Natural killer cell treated with Interleukin-12 subunit alpha and Interleukin-12 subunit beta and Interleukin-15 and Interleukin-18, amount 100 ng/mL, for 72 hours (primary cell): ENCODE data around the gene DOCK3. TPM values are rescaled to one million over a fixed set of nuclear protein-coding genes. Genes with fewer than 3 reads are reported as not detected.
"Not testable (repeated sequence)": the region's sequence is repeated elsewhere in the genome, so short reads cannot be mapped to it uniquely, and the experiment has no call there.

ENCODE experiments used
- ATAC-seq, 2 donors: fragments of 150-1000 bp; cut with Tn5 transposase in 1 of 2; sonication (Bioruptor Pico), chemical (Tn5 transposase) in 1 of 2; 2 replicates each; pipeline ENCODE4 v1.10.0; 2021
- DNase-seq: peaks from one replicate; pipeline ENCODE4 v3.0.0; 2022; ENCODE audit warnings: low spot score
- H3K27ac Mint-ChIP-seq, 2 donors: 1 replicate in 1 of 2; 2 replicates in 1 of 2; pipeline ENCODE4 v1.8.0; 2022; ENCODE audit warnings: mixed read lengths in 2 of 2, mild to moderate bottlenecking in 1 of 2, moderate library complexity in 1 of 2
- H3K27me3 Mint-ChIP-seq, 2 donors: 1 replicate in 1 of 2; 2 replicates in 1 of 2; pipeline ENCODE4 v1.8.0; 2022; ENCODE audit warnings: mixed read lengths in 2 of 2
- H3K36me3 Mint-ChIP-seq: one replicate; pipeline ENCODE4 v1.8.0; 2022; ENCODE audit warnings: mixed read lengths
- H3K4me1 Mint-ChIP-seq, 2 donors: 1 replicate in 1 of 2; 2 replicates in 1 of 2; pipeline ENCODE4 v1.8.0; 2022; ENCODE audit warnings: low read depth in 2 of 2, mixed read lengths in 2 of 2, mild to moderate bottlenecking in 1 of 2
- H3K4me3 Mint-ChIP-seq: one replicate; pipeline ENCODE4 v1.8.0; 2022; ENCODE audit warnings: mixed read lengths
- H3K9me3 Mint-ChIP-seq: 2 replicates; pipeline ENCODE4 v1.8.0; 2022; ENCODE audit warnings: mixed read lengths
- total RNA-seq, 2 donors: library from RNA; stranded (reverse); gene quantifications; one replicate each; pipeline ENCODE4 v1.2.3, GENCODE V29; 2022

Gene DOCK3
- total RNA-seq, 2 donors from 2014 or later = 1.3 to 4.5 TPM

DNA sequence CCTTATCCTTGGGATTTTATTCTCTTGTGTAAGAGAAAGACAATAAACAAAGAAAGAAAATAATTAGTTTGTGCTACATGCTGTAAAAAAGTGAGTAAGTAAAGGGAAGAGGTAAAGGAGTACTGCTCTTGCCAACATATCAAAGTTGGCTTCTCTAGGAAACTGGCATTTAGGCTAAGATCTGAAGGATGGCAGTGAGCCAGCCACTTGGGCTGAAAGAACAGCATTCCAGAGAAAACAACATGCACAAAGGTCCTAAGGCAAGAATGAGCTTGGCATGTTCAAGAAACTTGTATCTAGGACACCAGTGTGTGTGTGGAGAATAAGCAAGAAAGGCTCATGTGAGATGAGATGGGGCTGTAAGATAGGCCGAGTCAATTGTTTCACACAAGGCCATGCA, 464.9 kb downstream of the DOCK3 start:
- no peak for DNase-seq
- H3K27ac Mint-ChIP-seq = no peak overlapping the region
- no peak for ATAC-seq
- no peaks in the 10 kb centered on the region for H3K9me3 Mint-ChIP-seq
- H3K27me3 Mint-ChIP-seq = peaks cover 0 to 2% of the 10 kb centered on the region in 2 donors
- no peaks in the 10 kb centered on the region for H3K36me3 Mint-ChIP-seq
- peaks cover 11 to 12% of the 10 kb centered on the region in 2 donors for H3K4me1 Mint-ChIP-seq
- no peak overlapping the region for H3K4me3 Mint-ChIP-seq

DNA sequence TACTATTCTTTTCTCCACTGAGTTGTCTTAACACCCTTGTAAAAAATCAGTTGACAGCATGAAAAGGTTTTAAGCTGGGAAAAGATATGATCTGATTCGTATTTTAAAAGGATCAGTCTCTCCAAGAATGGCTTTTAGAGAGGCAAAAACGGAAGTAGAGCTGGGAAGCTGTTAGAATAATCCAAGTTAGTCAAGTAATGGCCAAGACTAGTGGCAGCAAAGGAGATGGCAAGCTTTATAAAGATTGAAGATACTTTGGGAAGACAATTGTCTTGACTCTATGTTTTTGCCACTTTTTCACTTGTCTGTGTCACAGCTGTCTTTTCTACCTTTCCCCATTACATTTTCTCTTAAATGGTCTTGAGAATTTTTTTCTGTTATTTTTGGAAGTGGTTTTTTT, 466.8 kb downstream of the DOCK3 start:
- H3K4me1 Mint-ChIP-seq = peaks cover 9 to 12% of the 10 kb centered on the region in 2 donors
- DNase-seq = no peak

DNA sequence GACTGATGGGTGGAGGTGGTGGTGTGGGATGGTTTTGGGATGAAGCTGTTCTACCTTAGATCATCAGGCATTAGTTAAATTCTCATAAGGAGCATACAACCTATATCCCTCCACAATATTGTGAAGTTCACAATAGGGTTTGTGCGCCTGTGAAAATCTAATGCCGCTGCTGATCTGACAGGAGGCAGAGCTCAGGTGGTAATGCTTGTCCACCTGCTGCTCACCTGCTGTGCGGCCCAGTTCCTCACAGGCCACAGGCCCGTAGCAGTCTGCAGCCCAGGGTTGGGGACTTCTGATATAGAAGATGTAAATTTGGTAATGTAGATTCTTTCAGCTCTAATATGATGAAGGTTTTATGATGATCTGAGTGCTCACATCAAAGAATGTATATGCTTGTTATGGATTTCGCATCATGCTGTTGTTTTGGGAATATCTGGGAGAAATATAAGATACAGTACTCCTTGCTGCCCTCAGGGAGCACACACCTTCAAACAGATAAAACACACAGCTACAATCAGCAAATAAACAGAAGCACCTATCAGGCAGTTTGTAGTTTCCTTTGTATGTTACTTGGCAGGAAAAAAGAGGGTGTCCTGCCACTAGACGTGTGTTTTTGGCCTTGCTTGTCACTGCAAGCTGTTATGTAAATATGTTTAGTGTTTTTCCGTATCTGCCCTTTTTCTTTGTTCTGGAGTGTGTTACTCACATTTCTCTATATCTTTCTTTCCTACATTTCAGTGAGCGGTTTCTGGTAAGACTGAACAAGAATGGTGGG, 471.3 kb downstream of the DOCK3 start:
- DNase-seq = no peak
- H3K4me3 Mint-ChIP-seq = no peak overlapping the region
- no peak overlapping the region for H3K27ac Mint-ChIP-seq
- H3K27me3 Mint-ChIP-seq = peaks cover 0 to 6% of the 10 kb centered on the region in 2 donors
- H3K9me3 Mint-ChIP-seq = no peaks in the 10 kb centered on the region
- H3K4me1 Mint-ChIP-seq = peaks cover 9 to 12% of the 10 kb centered on the region in 2 donors
- ATAC-seq = no peak
- H3K36me3 Mint-ChIP-seq = no peaks in the 10 kb centered on the region

More for the DNA sequence above, 466.8 kb downstream of the DOCK3 start:
- Mint-ChIP-seq H3K9me3 (no peaks in the 10 kb centered on the region), H3K4me3 (no peak overlapping the region), H3K27ac (no peak overlapping the region), H3K36me3 (no peaks in the 10 kb centered on the region), H3K27me3 (no peaks in the 10 kb centered on the region)
- ATAC-seq = no peak

DNA sequence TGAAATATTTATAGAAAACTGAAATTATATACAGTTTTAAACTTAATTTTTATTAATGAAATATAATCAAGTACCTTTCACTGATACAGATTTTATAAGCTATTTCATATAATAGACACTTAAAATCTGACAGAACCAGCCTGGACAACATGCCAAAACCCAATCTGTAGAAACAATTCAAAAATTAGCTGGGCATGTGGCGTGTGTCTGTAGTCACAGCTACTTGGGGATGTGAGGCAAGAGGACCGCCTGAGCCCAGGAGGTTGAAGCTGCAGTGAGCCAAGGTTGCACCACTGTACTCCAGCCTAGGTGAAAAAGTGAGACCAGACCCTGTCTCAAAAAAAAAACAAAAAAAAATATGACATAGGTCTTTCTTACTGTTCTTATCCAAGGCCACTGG, 472.1 kb downstream of the DOCK3 start:
- H3K4me1 Mint-ChIP-seq = peaks cover 6 to 7% of the 10 kb centered on the region in 2 donors
- H3K27ac Mint-ChIP-seq = no peak overlapping the region
- no peaks in the 10 kb centered on the region for H3K9me3 Mint-ChIP-seq
- H3K36me3 Mint-ChIP-seq = no peaks in the 10 kb centered on the region
- ATAC-seq (no peak), DNase-seq (no peak)
- H3K27me3 Mint-ChIP-seq = peaks cover 0 to 6% of the 10 kb centered on the region in 2 donors
- no peak overlapping the region for H3K4me3 Mint-ChIP-seq

DNA sequence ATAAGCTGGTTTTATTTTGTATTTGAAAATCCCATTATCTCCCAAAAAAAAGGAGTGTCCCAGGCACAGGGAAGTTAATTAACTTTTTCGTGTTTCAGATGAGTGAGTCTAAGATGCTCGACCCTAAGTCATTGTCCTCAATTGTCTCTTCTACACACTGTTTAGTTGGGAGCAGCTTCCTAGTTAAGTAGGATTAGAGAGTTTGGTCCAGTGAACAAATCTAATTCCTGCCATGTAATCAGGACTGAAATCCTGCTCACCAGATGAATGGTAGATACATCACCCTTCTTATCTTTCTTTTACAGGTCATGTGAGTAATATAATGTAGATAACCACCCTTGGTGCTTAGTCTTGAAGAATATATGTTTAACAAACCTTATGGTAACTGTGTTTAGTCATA, 481.4 kb downstream of the DOCK3 start:
- no peak for DNase-seq
- H3K27me3 Mint-ChIP-seq = peaks cover 0 to 2% of the 10 kb centered on the region in 2 donors
- no peak overlapping the region for H3K27ac Mint-ChIP-seq
- no peaks in the 10 kb centered on the region for H3K9me3 Mint-ChIP-seq
- H3K36me3 Mint-ChIP-seq = no peaks in the 10 kb centered on the region
- H3K4me3 Mint-ChIP-seq = no peak overlapping the region
- no peak for ATAC-seq
- no peaks in the 10 kb centered on the region for H3K4me1 Mint-ChIP-seq

DNA sequence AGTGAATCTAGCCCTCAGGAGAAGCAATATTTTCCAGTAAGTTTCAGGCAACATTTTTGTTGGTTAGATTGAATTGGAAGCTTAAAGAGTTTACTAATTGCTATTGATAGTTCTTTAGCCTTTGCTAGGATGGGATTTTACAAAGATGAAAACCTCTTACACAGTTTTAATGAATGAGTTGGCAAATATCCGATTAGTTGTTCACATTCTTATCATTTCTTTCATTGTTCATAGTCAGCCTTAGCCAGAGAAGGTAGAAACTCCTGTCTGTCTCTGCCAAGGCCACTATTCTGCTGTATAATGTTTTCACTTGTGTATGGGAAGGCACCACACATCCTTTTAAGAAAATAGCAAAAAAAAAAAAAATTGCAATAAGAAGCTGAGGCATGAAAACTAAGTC, 488.3 kb downstream of the DOCK3 start:
- Mint-ChIP-seq H3K27ac (no peak overlapping the region), H3K4me1 (no peaks in the 10 kb centered on the region), H3K36me3 (no peaks in the 10 kb centered on the region), H3K27me3 (no peaks in the 10 kb centered on the region), H3K4me3 (no peak overlapping the region), H3K9me3 (no peaks in the 10 kb centered on the region)
- DNase-seq = no peak
- ATAC-seq = no peak

DNA sequence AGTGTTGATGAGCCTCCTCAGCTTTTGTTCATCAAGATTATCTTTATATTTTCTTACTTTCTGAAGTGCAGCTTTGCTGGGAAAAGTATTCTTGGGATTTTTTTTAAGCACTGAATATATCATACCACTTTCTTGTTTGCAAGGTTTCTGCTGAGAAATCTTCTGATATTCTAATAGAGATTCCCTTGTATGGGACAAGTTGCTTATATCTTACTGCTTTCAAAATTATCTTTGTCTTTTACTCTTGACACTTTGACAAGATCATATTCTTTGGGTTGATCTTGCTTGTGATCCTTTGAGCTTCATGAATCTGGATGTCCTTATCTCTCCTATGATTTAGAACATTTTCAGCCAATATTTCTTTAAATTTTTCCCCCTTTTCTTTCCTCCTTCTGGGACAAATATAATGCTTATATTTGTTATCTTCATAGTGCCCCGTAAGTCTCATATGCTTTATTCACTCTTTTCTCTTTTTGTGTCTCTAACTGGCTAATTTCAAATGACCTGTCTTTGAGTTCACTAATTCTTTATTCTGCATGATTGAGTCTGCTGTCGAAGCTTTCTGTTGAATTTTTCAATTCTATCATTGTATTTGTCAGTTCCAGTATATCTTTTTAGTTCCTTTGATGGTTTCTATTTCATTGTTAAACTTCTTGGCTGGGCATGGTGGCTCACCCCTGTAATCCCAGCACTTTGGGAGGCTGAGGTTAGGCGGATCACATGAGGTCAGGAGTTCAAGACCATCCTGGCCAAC, 499.0 kb downstream of the DOCK3 start:
- peaks cover 29% of the 10 kb centered on the region for H3K36me3 Mint-ChIP-seq
- ATAC-seq (no peak), DNase-seq (no peak)
- H3K27ac Mint-ChIP-seq = no peak overlapping the region
- no peaks in the 10 kb centered on the region for H3K4me1 Mint-ChIP-seq
- H3K9me3 Mint-ChIP-seq = peaks cover 10% of the 10 kb centered on the region
- H3K4me3 Mint-ChIP-seq = no peak overlapping the region
- H3K27me3 Mint-ChIP-seq = peaks cover 0 to 5% of the 10 kb centered on the region in 2 donors

DNA sequence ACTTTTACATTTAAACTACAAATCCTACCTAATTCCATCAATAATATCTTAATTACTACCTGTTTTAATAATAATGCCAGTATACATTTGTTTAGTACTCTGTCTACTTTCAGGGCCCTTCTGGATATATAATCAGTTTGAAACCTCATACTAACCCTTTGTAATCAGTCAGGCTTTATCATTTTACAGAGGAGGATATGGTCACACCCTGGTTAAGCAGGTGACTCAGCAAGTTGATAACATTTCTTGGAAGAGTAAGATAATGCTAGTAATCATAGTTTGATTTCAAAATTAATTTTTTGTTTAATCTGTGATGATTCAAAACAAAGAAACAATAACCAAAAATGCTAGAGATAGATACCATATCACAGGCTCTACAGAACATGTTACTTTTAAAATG, 502.2 kb downstream of the DOCK3 start:
- ATAC-seq = no peak
- H3K36me3 Mint-ChIP-seq = peaks cover 26% of the 10 kb centered on the region
- H3K4me1 Mint-ChIP-seq = no peaks in the 10 kb centered on the region
- no peak for DNase-seq
- peaks cover 4% of the 10 kb centered on the region for H3K9me3 Mint-ChIP-seq
- no peak overlapping the region for H3K4me3 Mint-ChIP-seq
- peaks cover 0 to 2% of the 10 kb centered on the region in 2 donors for H3K27me3 Mint-ChIP-seq
- H3K27ac Mint-ChIP-seq = no peak overlapping the region

DNA sequence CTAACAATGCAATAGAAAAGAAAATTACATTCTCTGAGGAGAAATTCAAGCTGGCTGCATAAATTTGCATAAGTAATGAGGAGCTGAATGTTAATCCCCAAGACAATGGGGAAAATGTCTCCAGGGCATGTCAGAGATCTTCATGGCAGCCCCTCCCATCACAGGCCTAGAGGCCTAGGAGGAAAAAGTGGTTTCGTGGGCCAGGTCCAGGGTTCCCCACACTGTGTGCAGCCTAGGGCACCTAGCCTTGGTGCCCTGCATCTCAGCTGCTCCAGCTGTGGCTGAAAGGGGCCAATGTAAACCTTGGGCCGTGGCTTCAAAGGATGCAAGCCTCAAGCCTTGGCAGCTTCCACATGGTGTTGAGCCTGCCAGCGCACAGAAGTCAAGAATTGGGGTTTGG, 511.7 kb downstream of the DOCK3 start:
- not testable (repeated sequence) for DNase-seq, H3K27ac Mint-ChIP-seq, H3K4me1 Mint-ChIP-seq, H3K27me3 Mint-ChIP-seq, H3K36me3 Mint-ChIP-seq, H3K9me3 Mint-ChIP-seq, ATAC-seq, H3K4me3 Mint-ChIP-seq

DNA sequence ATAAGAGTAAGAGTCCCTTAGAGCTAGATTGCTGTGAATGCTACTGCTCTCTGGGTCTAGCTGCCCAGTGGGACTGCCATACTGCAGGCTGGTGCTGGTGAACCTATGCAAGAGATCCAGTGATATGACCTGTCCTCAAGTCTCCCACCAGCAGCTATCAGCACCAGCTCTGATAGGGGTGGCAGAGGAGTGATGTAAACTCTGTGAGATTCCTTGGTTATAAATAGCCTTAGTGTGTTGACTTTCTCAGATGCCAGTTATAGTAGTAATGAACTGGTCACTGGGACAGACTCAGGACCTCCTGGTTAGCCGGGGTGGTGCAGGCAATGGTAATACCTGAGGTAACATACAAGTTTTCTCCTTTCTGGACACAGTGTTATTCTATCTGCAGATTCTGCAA, 515.5 kb downstream of the DOCK3 start:
- H3K36me3 Mint-ChIP-seq = peaks cover 6% of the 10 kb centered on the region
- H3K9me3 Mint-ChIP-seq = peaks cover 3% of the 10 kb centered on the region
- ATAC-seq = no peak

DNA sequence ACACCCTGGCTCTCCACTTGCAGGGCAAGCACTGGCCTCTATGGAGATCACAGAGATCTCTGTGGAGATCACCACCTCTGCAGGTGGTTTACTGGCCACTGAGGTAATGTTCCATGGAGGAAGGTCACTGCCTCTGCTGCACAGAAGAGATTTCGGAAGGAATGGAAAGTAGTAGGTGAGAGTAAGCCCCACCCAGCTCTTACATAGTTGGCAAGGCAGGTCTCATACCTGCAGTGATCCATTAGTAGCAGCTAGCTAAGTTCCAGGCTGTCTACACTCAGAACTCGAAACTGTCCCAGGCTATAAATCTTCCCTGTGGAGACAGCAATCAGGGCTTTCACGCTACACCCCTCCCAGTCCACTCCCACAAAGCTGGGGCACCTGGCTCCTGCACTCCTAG, 516.1 kb downstream of the DOCK3 start:
- DNase-seq (no peak), ATAC-seq (peak in 1 of 2 donors; percentile 20)
- Mint-ChIP-seq H3K4me3 (no peak overlapping the region), H3K27ac (no peak overlapping the region), H3K27me3 (peaks cover 0 to 4% of the 10 kb centered on the region in 2 donors), H3K36me3 (peaks cover 5% of the 10 kb centered on the region), H3K9me3 (peaks cover 3% of the 10 kb centered on the region), H3K4me1 (no peaks in the 10 kb centered on the region)

More for the DNA sequence above, 515.5 kb downstream of the DOCK3 start:
- no peak overlapping the region for H3K27ac Mint-ChIP-seq
- no peak overlapping the region for H3K4me3 Mint-ChIP-seq
- H3K27me3 Mint-ChIP-seq = peaks cover 0 to 4% of the 10 kb centered on the region in 2 donors
- no peak for DNase-seq
- H3K4me1 Mint-ChIP-seq = no peaks in the 10 kb centered on the region

DNA sequence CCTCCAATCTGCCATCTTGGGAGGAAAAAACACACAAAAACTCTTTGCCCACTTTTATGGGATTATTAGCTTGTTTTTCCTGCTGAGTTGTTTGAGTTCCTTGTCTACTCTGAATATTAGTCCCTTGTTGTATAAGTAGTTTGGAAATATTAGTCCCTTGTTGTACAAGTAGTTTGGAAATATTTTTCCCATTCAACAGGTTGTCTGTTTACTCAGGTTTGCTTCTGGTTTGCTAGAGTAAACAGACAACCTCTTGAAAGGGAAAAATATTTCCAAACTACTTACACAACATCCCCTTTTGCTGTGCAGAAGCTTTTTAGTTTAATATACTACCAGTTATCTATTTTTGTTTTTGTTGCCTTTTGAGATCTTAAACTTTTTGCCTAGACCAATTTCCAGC, 517.0 kb downstream of the DOCK3 start:
- Mint-ChIP-seq H3K27me3 (peaks cover 0 to 4% of the 10 kb centered on the region in 2 donors), H3K36me3 (peaks cover 6% of the 10 kb centered on the region), H3K4me3 (no peak overlapping the region), H3K27ac (no peak overlapping the region), H3K4me1 (no peaks in the 10 kb centered on the region), H3K9me3 (peaks cover 4% of the 10 kb centered on the region)
- DNase-seq (no peak), ATAC-seq (no peak)

DNA sequence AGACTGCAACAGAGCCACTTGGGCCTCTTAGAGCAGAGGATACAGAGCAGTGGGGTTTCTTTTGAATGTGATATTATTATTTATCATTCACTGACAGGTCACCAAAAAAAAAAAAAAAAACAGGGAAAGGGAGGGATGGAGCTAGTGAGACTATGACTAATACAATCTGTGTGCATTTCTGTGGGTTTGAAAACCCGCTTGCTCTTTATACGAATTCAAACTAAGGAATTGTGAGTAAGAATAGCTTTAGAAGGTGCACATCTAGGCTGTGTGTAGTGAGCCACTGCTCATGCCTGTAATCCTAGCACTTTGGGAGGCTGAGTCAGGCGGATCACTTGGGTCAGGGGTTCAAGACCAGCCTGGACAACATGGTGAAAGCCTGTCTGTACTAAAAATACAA, 523.8 kb downstream of the DOCK3 start:
- Mint-ChIP-seq H3K4me3 (no peak overlapping the region), H3K27ac (no peak overlapping the region), H3K27me3 (peaks cover 7 to 14% of the 10 kb centered on the region in 2 donors), H3K9me3 (peaks cover 10% of the 10 kb centered on the region), H3K36me3 (peaks cover 14% of the 10 kb centered on the region), H3K4me1 (no peaks in the 10 kb centered on the region)
- DNase-seq = no peak
- no peak for ATAC-seq

DNA sequence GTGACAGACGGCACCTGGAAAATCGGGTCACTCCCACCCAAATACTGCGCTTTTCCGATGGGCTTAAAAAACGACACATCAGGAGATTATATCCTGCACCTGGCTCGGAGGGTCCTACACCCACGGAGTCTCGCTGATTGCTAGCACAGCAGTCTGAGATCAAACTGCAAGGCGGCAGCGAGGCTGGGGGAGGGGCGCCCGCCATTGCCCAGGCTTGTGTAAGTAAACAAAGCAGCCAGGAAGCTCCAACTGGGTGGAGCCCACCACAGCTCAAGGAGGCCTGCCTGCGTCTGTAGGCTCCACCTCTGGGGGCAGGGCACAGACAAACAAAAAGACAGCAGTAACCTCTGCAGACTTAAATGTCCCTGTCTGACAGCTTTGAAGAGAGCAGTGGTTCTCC, 524.6 kb downstream of the DOCK3 start:
- not testable (repeated sequence) for ATAC-seq, H3K9me3 Mint-ChIP-seq, H3K4me3 Mint-ChIP-seq, H3K27ac Mint-ChIP-seq, DNase-seq, H3K4me1 Mint-ChIP-seq
- Mint-ChIP-seq H3K36me3 (peaks cover 14% of the 10 kb centered on the region), H3K27me3 (peaks cover 7 to 14% of the 10 kb centered on the region in 2 donors)
